ENCODE measurements around the gene OARD1.
A peak's percentile ranks its signal among the peaks of the same experiment; 100 is the strongest.
"Not testable (repeated sequence)": the region's sequence is repeated elsewhere in the genome, so short reads cannot be mapped to it uniquely, and the experiment has no call there.

Gene OARD1, protein sequence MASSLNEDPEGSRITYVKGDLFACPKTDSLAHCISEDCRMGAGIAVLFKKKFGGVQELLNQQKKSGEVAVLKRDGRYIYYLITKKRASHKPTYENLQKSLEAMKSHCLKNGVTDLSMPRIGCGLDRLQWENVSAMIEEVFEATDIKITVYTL

DNA sequence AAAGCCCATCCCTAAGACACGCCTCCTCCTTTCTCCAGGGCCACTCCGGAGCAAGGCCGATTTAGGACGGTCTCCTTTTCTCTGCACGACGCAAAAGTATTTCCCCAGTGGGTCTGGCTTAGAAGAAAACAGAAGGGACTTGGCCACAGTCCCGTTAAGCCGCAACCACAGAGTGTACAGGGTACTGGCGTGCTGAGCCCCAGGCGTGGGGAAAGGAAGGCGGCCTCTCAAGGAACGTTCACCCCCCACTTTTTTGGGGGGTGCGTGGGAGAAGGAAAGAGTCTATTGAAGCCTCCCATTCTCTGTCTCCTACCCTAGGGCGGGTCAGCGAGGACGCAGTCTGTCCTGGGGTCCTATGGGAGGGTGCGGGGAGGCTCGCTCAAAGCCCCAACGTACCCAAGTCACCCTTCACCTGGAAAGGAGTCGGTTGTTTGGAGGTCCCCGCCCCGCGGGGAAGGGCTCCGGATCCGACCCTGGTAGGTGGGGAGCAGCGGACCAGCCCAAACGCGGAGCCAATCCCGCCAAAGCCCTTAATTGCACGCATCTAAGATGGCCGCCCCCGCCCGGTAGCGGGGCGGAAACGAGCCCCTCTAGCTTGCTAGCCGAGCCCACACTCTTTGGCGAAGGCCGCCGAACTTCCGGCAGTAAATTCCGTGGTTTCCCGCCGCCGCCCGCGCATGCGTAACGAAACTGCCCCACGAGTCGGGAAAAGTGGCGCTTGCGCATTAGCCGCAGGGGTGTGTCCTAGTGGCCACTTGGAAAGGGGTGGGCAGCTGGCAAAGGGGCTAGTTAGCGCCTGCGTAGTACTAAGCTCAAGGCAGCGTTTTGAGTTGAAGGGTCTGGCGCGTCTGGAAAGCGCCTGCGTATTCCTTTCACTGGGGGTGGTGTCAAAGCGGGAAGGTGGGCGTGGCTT is at the start of gene OARD1:
OARD1 (minus strand) TSS at position 434 of the 913 bp plus-strand sequence. CDS start 722 bp downstream, outside the sequence.
- DNase-seq (ENCODE audit: low spot score in 2 of 2) (peak; percentile 99 to 100), ATAC-seq (ENCODE audit: low read depth) (peak; percentile 67)
- H3K4me1 Mint-ChIP-seq = peaks cover 27% of the 10 kb centered on the region
- H3K27ac Mint-ChIP-seq = peak within 1 kb of the TSS; percentile 98
- no peaks in the 10 kb centered on the region for H3K27me3 Mint-ChIP-seq
- H3K4me3 Mint-ChIP-seq = peak within 1 kb of the TSS; percentile 97
- H3K36me3 Mint-ChIP-seq = peaks cover 10% of the 10 kb centered on the region
- no peaks in the 10 kb centered on the region for H3K9me3 Mint-ChIP-seq

DNA sequence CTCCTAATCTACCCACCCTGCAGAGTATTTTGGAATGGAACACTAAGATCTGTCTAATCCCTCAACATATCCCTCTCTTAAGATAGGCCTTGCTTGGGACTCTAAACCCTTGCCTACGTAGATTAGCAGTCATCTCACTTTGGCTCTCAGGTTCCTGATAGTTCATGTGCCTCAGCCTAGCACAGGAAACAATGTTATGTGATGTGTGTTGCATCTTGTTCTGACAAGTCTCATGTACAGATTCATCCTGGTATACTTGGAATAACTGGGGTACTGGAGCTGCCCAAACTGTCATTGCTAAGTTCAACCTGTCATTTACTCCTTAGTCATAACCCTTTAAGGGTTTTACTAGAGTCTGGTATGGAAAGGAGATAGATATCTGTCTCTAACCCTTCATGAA is 47.9 kb upstream of the OARD1 start:
- Mint-ChIP-seq H3K27me3 (no peaks in the 10 kb centered on the region), H3K27ac (no peak overlapping the region), H3K9me3 (no peaks in the 10 kb centered on the region), H3K36me3 (peaks cover 15% of the 10 kb centered on the region), H3K4me1 (no peaks in the 10 kb centered on the region), H3K4me3 (no peak overlapping the region)
- no peak for ATAC-seq (ENCODE audit: low read depth)
- DNase-seq (ENCODE audit: low spot score in 2 of 2) = no peak

DNA sequence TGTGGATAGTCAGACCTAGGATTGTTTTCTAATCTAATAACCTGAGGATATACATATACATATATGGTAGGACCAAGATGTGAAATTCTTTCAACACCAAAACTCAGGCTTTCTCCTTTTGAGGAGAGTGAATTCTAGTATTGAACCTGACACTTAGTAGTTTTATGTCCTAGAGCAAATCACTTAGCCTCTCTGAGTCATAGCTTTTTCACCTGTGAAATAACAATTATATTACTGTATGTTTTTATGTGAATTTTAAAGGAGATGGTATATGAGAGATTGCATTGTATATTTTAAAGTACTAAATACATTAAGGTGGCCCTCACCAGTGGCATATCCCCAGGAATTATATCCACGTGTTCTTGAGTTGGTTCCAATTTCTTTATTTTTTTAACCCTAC is 47.4 kb upstream of the OARD1 start:
- peaks cover 17% of the 10 kb centered on the region for H3K36me3 Mint-ChIP-seq
- no peaks in the 10 kb centered on the region for H3K27me3 Mint-ChIP-seq
- H3K4me1 Mint-ChIP-seq = no peaks in the 10 kb centered on the region
- H3K9me3 Mint-ChIP-seq = no peaks in the 10 kb centered on the region
- H3K27ac Mint-ChIP-seq = no peak overlapping the region
- DNase-seq (ENCODE audit: low spot score in 2 of 2) (no peak), ATAC-seq (ENCODE audit: low read depth) (no peak)
- H3K4me3 Mint-ChIP-seq = no peak overlapping the region

- not testable (repeated sequence) for DNase-seq (ENCODE audit: low spot score in 2 of 2); H3K4me3 Mint-ChIP-seq; H3K27me3 Mint-ChIP-seq; H3K9me3 Mint-ChIP-seq; H3K36me3 Mint-ChIP-seq; H3K4me1 Mint-ChIP-seq; H3K27ac Mint-ChIP-seq; ATAC-seq (ENCODE audit: low read depth)
Observed at GRCh38 chr6:41115027-41115426, 42.9 kb upstream of the OARD1 start.

GRCh38 chr6:41111017-41111416 is 38.9 kb upstream of the OARD1 start:
- Mint-ChIP-seq H3K4me1 (no peaks in the 10 kb centered on the region), H3K9me3 (no peaks in the 10 kb centered on the region), H3K4me3 (no peak overlapping the region), H3K36me3 (peaks cover 7% of the 10 kb centered on the region), H3K27ac (no peak overlapping the region), H3K27me3 (no peaks in the 10 kb centered on the region)
- DNase-seq (ENCODE audit: low spot score in 2 of 2) = no peak
- ATAC-seq (ENCODE audit: low read depth) = no peak

DNA sequence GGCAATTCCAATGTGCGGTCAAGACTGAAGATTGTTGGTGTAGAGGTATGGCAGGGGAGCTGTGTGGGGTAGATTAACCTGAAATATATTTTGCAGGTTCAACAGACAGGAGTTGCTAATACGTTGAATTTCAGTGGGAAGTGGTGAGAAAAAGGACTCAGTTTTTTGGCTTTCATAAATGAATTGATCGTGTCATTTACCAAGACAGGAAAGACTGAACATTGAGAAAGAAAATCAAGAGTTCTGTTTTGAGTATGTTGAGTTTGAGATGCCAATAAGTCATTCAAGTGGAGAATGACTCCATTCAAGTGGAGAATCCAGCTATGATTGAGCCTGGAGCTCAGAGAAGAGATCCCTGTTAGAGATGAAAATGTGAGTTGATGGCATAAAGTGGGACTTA is 31.7 kb upstream of the OARD1 start:
- H3K27me3 Mint-ChIP-seq = no peaks in the 10 kb centered on the region
- H3K36me3 Mint-ChIP-seq = peaks cover 10% of the 10 kb centered on the region
- no peak overlapping the region for H3K4me3 Mint-ChIP-seq
- H3K9me3 Mint-ChIP-seq = no peaks in the 10 kb centered on the region
- H3K27ac Mint-ChIP-seq = no peak overlapping the region
- no peak for DNase-seq (ENCODE audit: low spot score in 2 of 2)
- no peaks in the 10 kb centered on the region for H3K4me1 Mint-ChIP-seq
- no peak for ATAC-seq (ENCODE audit: low read depth)

GRCh38 chr6:41100871-41101287 is 28.7 kb upstream of the OARD1 start:
- Mint-ChIP-seq H3K9me3 (no peaks in the 10 kb centered on the region), H3K4me1 (no peaks in the 10 kb centered on the region), H3K36me3 (peaks cover 26% of the 10 kb centered on the region), H3K4me3 (no peak overlapping the region), H3K27ac (no peak overlapping the region), H3K27me3 (no peaks in the 10 kb centered on the region)
- no peak for ATAC-seq (ENCODE audit: low read depth)
- DNase-seq (ENCODE audit: low spot score in 2 of 2) = no peak

GRCh38 chr6:41098366-41098765 is 26.2 kb upstream of the OARD1 start:
- DNase-seq (ENCODE audit: low spot score in 2 of 2) (no peak), ATAC-seq (ENCODE audit: low read depth) (no peak)
- Mint-ChIP-seq H3K4me3 (no peak overlapping the region), H3K27me3 (no peaks in the 10 kb centered on the region), H3K27ac (no peak overlapping the region), H3K9me3 (no peaks in the 10 kb centered on the region), H3K36me3 (peaks cover 37% of the 10 kb centered on the region), H3K4me1 (no peaks in the 10 kb centered on the region)

GRCh38 chr6:41097467-41098090 is 25.4 kb upstream of the OARD1 start:
- Mint-ChIP-seq H3K36me3 (peaks cover 39% of the 10 kb centered on the region), H3K27me3 (no peaks in the 10 kb centered on the region), H3K4me1 (no peaks in the 10 kb centered on the region), H3K9me3 (no peaks in the 10 kb centered on the region), H3K27ac (no peak overlapping the region), H3K4me3 (no peak overlapping the region)
- no peak for ATAC-seq (ENCODE audit: low read depth)
- DNase-seq (ENCODE audit: low spot score in 2 of 2) = no peak

DNA sequence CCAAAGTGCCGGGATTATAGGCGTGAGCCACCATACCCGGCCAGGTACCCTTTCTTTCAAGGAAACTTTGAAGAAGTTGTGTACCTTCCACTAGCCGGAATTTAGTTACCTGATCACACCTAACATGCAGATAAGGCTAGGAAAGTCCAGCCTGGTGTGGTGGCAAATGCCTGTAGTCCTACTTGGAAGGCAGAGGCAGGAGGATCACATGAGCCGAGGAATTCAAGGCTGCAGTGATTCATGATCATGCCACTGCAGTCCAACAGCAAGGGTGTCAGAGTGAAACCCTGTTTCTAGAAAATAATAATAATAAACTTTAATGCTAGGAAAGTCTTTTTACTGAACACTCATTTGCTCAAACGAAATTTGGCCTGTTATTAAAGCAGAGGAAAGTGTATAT is 21.6 kb upstream of the OARD1 start:
- ATAC-seq (ENCODE audit: low read depth) = no peak
- H3K36me3 Mint-ChIP-seq = peaks cover 41% of the 10 kb centered on the region
- DNase-seq (ENCODE audit: low spot score in 2 of 2) = no peak
- H3K4me1 Mint-ChIP-seq = no peaks in the 10 kb centered on the region
- no peaks in the 10 kb centered on the region for H3K9me3 Mint-ChIP-seq
- no peaks in the 10 kb centered on the region for H3K27me3 Mint-ChIP-seq
- no peak overlapping the region for H3K27ac Mint-ChIP-seq
- H3K4me3 Mint-ChIP-seq = no peak overlapping the region

GRCh38 chr6:41092421-41093140 is 20.4 kb upstream of the OARD1 start:
- H3K4me3 Mint-ChIP-seq = no peak overlapping the region
- H3K4me1 Mint-ChIP-seq = no peaks in the 10 kb centered on the region
- peaks cover 34% of the 10 kb centered on the region for H3K36me3 Mint-ChIP-seq
- no peak overlapping the region for H3K27ac Mint-ChIP-seq
- no peaks in the 10 kb centered on the region for H3K9me3 Mint-ChIP-seq
- no peaks in the 10 kb centered on the region for H3K27me3 Mint-ChIP-seq
- DNase-seq (ENCODE audit: low spot score in 2 of 2) (no peak), ATAC-seq (ENCODE audit: low read depth) (peak; percentile 39)

GRCh38 chr6:41090841-41091761 is 18.9 kb upstream of the OARD1 start:
- Mint-ChIP-seq H3K27me3 (no peaks in the 10 kb centered on the region), H3K4me3 (no peak overlapping the region), H3K27ac (no peak overlapping the region), H3K9me3 (no peaks in the 10 kb centered on the region), H3K4me1 (no peaks in the 10 kb centered on the region), H3K36me3 (peaks cover 29% of the 10 kb centered on the region)
- DNase-seq (ENCODE audit: low spot score in 2 of 2) = no peak
- no peak for ATAC-seq (ENCODE audit: low read depth)

GRCh38 chr6:41088451-41088850 is 16.3 kb upstream of the OARD1 start:
- Mint-ChIP-seq H3K27me3 (no peaks in the 10 kb centered on the region), H3K9me3 (no peaks in the 10 kb centered on the region), H3K36me3 (peaks cover 30% of the 10 kb centered on the region), H3K4me1 (no peaks in the 10 kb centered on the region), H3K27ac (no peak overlapping the region), H3K4me3 (no peak overlapping the region)
- DNase-seq (ENCODE audit: low spot score in 2 of 2) (no peak), ATAC-seq (ENCODE audit: low read depth) (no peak)

Measured in memory B cell (primary cell).